GM19397 (cell line): ENCODE data around the gene KDM4D.
"Not testable (repeated sequence)": the region's sequence is repeated elsewhere in the genome, so short reads cannot be mapped to it uniquely, and the experiment has no call there.

Experiments used
- ATAC-seq: cut with Tn5 transposase; IDR thresholded peaks from one replicate; pipeline ENCODE4 v1.9.1; 2021; ENCODE audit warnings: mild to moderate bottlenecking, moderate library complexity; ENCODE audit not compliant: unreplicated experiment

The KDM4D gene

DNA sequence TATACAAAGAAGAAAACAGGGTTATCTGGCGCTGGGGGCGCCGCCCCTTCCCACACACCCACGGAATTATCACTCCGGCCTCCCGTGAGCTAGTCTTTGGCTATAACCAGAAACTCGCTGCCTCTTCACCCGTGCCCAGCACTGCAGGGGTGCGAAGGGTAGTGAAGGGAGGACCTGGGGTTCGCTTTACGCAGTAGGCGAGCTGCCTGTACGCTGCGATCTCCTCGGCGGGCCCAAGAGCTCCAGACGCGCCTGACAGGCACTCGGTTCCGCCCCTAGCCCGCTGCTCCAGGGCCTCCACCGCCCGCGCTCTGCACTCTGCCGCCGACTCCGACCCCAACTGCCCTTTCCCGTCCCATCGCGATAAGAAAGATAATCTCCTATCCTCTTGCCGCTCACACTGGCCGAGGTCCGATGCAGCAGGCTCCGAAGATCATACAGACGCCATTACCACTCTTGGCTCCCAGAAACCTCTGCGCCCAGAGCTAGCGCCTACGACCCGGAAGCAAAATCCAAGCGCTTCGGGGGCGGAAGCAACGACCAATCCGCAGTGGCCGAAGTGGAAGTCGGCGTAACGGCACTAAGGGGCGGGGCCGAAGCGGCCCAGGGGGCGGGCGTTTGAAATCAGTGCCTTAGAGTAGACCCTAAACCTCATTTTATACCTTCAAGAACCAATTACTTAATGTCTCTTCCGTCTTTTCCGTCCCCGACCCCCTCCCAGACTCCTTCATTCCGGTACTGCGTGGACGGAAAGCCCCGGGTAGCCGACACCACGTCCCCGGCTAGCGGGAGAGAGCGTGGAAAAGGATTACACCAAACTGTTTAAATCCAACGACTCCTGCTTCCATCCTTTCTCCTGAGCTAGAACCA lies at the start of gene KDM4D, which contains the start of gene CWC15:
TSS of gene KDM4D (plus strand) at position 611 of the 870 bp plus-strand sequence. CDS start 23,664 bp downstream, outside the sequence.
TSS of gene CWC15 (minus strand) at position 458 of the 870 bp plus-strand sequence. CDS start 1,371 bp downstream, outside the sequence.
- peak; percentile 100 for ATAC-seq

DNA sequence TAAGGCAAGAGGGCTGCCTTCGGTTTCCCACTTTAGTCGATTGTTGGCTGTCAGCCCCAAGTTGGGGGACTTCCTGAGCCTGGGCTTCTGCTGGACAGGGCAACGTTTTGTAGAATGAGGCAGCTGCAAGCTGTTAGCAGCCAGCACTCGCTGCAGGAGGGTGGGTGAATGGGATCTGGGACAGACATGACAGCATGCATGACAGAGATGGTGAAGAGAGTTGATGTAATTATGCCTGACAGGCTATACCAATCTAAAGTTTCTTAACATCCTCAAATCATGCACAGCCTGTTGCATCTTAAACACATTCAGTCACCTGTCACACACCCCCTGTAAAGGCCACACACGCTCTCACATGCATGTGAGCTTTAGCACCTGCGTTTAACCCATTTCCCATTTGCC lies 49.3 kb upstream of the KDM4D start:
- ATAC-seq: no peak

DNA sequence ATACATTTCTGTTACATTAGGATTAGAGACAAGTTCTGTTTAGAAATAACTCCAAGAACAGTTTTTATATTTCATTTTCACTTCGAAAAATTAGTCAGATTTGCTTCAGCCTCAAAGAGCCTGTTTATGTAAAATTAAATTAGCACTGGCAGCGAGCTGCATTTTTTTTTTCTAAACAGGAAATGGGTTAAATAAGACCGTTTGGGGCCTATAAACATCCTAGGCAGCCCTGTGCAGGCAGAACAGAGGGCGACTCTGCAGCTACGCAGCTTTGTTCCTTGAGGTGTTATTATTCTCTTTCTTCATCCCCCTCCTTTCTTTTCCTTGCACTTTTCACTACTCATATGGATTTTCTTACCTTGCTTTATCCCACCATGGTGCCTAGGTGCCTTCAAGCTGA lies 48.9 kb upstream of the KDM4D start:
- ATAC-seq: no peak

DNA sequence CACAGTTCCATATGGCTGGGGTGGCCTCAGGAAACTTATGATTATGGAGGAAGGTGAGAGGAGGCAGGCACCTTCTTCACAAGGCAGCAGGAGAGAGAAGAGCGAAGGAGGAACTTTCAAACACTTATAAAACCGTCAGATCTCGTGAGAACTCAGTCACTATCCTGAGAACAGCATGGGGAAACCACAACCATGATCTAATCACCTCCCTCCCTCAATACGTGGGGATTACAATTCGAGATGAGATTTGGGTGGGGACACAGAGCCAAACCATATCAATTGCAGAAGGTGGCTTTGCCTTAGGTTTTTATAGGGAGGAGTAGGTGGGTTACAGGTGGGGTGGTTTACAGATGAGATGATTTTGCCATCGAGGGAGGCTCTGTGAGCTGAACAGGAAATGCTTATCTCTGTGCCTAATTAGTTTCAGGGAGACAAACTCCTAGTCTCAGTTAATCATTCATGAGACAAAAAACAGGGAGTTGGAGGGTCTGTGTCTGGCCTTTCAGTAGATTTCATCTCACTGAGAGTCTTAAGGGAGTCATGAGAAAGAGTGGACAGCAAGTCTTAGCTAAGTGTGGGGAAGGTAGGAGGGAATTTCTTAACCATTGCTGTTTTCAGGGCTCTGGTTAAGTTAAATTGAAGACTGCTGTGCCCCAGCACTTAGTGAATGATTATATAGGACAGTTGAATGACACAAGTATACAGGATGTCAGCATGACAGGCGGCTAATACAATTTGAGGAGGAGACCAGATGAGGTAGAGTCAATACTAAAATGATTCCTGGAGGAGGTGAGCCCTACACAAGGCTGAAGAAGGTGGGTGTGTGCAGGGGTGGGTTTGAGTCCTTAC lies 47.9 kb upstream of the KDM4D start:
- ATAC-seq: peak; percentile 75

DNA sequence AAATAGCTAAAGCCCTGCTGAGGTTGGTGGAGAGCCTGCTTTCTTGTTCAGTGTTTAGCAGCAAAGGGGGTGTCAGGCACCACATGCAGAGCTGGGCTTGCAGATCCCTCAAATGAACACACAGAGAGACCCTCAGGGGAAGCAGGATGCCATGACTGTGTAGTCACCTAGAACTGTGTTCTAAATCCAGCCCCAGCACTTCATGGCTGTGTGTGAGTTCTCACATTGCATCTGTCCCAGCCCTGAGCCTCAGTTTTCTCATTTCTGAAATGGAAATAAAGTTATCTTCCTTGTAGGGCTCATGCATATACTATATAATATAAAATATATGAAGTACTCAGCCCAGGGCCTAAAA lies 47.3 kb upstream of the KDM4D start:
- ATAC-seq: no peak

DNA sequence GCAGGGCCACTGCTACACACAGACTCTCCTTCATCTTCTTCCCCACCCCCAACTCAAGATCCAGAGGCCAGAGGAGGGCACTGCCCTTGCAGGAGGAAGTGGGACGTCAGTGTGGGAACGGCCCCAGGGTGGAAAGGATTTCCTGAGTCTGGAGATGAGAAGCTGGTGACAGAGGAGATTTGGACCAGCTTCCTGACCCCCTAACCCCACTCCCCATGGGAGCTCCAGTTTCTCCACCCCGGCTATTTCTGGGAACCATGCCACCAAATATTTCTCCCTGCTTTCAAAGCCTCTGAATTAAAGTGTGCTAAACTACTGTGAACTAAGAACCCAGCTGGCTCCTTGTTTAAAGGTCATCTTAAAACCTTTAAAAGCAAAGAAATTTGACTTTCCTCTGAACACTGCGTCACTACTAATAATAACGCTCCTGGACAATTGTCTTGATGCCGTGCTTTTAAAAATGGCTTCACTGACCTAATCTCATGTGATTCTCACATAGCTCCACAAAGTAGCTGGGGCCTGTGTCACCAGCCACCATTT lies 46.7 kb upstream of the KDM4D start:
- no peak for ATAC-seq

DNA sequence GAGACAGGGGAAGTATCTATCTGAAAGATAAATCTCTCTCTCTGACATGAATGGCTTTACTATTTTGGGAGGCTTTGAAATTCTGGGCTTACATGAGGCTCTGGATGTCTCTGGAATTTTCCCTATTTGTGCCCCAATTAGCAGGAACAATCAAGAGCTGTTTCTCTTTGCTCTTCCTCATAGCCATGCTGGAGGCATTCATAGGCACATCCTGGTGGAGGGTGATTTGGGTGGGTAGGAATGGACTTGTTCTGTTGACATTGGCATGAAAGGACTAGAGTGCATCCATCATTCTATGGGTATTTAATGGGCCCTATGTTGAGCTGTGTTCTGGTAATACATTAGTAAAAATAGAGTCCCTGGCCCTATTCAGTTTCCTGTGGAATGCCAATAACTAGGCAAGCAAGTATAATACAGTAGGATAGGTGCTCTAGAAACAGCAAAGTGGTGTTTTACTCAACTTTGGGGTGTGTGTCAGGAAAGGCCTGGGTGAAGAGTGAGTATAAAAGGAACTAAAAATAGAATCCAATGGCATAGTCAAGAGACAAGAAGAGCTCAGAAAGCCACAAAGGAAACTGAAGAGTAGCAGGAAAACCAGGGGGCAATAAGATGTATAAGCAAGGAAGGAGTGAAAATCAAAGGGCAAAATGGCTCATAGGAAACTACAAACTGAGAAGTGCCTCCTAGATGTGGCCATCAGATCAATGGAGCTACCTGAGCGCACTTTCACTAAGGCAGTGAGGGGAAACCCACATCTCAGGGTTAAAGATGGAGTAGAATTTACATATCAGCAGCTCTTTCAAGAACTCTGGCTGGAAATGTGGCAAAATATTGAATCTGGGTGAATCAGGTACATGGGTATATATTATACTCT lies 45.2 kb upstream of the KDM4D start:
- ATAC-seq: no peak

DNA sequence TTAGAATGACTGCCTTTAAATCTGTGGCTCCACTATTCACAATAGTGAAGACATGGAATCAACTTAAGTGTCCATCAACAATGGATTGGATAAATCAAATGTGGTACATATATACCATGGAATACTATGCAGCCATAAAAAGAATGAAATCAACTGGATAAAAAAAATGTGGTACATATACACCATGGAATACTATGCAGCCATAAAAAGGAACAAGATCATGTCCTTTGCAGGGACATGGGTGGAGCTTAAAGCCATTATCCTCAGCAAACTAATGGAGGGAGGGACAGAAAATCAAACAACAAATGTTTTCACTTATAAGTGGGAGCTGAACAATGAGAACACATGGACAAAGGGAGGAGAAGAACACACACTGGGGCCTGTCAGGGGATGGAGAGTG lies 41.4 kb upstream of the KDM4D start:
- not testable (repeated sequence) for ATAC-seq

DNA sequence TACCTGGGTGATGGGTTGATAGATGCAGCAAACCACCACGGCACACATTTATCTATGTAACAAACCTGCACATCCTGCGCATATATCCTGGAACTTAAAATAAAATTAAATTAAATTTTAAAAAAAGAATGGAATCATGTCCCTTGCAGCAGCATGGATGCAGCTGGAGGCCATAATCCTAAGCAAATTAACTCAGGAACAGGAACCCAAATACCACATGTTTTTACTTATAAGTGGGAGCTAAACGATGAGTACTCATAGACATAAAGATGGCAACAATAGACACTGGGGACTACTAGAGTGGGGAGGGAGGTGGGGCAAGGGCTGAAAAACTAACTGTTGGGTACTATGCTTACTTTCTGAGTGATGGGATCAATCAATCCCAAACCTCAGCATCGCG lies 41.0 kb upstream of the KDM4D start:
- ATAC-seq: no peak

DNA sequence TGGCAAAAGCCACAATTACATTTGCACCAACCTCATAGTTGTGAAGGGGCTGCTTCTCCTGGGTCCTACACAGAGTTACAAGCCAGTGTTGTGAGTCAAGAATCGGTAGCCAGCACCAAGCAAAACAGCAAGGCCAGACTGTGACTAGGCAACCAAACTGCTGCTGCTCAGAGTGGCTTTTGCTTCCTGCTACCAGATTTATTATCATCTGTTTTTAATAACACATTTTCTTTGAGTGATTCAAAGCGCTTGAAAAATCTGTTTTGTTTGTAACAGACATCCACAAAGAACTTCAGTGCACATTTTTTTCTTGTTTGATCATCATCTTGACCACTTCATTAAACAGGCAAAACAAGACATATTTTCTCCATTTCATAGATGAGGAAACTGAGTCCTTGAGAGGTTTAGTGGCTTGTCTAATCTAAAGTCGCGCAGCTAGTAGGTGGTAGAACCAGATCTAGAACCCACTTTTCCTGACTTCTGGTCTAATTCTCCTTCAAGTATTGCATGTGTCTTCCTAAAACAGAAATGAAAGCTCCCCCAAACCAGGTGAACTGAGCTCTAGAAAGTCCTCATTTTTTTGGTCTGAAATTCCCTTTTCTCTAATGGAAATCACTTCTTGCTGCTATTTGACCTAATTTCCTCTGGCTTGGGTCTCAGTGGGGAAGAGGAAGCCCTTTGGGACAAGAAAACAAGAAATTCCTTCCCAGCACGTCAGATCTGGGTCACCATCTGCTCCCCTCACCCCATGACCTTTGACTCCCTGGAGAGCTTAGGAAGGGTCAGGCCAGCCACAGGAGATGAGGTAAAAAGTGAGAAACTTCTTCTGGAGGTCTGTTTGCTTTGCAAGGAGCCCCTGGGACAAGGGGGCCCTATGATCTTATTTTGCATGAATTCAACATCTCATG lies 40.0 kb upstream of the KDM4D start:
- no peak for ATAC-seq

DNA sequence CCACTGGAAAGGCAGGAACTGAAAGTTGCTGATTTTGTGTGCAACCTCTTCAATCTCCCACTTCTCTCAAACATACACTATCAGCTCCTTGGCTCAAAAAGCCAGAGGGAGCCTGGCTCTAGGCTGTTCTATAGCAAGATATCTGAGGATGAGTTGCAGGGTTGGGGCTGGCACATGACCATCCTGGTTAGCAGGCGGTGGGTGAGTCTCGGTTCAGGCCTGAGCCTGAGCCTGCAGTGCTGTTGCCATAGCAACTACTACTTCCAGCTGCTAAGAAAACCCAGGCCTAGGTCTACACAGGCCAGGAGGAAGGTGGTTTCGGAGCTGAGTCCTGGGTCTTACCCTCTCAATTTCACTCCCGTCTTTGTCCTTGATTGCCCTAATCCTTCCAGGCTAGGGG lies 39.1 kb upstream of the KDM4D start:
- no peak for ATAC-seq

DNA sequence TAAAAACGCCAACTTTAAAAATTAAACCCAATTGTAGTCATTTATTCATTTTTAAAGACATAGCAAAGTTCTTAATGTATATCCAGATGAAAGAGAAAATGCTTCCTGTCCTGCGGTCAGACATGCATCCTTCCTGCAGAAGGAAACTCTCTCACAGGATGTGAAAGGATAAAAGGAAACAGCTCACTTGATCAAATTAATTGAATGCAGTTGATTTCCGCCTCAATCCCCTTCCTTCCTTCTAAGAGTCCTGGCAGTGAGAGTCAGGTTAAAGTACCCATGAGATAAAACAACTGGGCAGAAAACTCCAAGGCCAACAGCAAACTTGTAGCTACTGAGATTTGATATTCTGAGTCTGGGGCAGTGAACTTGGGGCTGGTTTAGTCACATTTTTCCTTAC lies 38.7 kb upstream of the KDM4D start:
- ATAC-seq: no peak

DNA sequence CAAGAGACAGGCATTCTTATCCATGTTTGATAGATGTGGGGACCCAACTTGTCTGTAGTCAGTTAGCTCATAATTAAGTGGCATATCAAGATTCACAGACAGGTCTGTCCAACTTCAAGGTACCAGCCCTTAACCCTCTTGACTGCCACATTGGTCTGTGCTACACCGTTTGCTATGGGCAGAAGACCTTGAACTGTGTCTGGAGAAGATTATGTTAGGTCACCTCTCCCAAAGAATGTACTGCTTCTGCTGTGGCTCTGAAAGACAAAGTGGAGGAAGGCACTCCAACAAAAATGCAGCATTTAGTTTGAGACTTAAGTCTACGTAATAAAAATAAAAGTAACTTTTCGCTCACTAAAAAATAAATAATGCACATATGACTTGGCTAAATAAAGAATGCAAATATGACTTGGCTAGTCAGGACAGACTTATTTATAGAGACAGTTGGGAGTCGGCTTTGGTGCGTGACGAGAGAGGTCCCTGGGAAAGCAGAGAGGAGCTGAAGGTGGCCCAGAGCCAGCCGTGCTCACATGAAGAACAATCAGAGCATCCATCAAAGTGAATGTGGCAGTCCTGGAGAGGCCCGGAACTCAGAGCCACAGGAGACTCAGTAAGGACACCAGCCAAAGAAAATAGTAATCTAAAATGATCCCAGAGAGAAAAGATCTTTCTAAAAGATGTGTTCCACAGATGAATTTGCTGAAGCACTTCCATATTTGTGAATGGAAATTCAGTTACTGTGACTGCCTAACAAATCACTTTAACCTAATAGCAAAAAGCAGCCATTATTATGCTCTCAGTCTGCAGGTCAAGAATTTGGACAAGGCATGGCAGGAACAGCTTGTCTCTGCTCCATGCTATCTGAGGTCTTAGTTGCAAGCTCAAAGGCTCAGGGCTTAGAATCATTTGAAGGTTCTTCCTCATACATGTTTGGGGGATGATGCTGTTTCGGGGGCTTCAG lies 35.1 kb upstream of the KDM4D start:
- no peak for ATAC-seq

DNA sequence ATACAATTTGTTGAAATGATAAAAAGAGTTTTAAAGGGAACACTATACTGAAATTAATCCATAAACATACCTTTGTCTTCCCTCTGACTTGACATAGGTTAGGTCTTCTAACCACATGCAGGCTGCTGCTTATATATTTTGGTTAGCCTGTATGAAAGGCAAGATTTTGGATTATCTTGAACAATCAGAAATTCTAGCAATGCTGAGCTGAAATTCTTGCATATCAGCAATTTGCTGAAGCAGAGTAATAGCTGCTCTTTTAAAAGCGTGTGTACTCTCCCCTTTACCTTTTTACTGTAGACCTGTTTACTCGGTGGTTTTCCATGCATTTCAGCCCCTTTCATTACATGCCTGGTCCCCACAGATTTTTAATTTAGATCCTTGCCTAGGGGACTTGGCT lies 34.2 kb upstream of the KDM4D start:
- no peak for ATAC-seq

DNA sequence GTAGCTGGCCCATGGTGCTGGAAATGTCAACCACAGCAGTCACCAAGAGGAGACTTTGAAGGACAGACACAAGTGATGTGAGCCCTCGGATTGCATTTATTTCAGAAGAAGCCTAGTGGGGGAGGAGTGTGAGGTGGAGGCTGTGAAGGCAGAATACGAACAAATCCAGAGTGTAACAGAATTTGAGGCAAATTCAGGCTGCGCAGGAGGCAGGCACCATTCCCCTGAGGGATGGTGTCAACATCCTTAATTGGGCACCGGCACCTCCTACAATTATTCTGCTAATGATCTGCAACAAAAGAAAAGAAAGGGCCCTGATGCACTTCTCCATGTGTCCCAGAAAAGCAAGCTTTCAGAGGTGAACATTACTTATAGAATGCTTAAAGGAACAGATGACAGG lies 32.4 kb upstream of the KDM4D start:
- no peak for ATAC-seq

DNA sequence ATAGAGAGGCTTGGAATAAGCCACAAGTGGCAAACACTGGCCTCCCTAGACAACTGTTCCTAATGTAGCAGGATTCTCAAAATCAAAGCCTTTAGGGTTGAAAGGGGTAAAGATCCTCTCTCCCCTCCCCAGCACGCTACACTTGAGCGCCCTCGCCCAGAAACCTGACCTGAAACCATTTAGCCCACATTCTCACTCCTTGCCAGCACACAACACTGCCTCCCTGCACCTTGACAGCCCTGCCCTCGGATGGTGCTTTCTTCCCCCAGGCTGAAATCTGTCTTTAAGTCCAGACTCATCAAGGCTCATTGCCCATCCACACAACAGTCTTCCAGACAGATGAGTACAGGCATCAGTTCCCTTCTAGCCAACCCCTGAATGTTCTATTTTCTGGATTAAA lies 26.7 kb upstream of the KDM4D start:
- ATAC-seq: peak; percentile 53

DNA sequence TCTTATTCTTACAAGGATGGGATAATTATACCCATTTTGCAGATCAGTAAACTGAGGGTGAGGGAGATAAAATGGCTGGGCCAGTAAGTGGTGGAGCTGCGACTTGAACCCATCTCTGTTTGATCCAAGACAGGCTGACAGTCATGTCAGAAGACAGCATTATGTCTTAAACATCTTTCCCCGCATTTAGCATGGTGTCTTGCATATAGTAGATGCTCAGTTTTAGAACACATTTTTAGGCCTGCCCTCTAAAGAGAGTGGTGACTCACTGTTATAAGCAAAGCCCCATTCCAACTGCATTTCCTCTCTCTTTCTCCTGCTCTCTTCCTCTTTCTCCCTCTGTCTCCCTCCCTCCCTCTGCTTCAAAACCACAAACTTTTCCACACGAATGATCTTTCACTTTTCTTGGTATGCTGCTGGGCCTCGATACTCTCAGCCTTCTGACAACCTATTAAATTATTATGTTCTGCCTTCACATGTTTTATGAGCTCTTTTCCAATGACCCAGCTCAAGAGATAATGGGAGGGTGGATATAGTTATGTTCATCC lies 25.4 kb upstream of the KDM4D start:
- ATAC-seq: no peak

DNA sequence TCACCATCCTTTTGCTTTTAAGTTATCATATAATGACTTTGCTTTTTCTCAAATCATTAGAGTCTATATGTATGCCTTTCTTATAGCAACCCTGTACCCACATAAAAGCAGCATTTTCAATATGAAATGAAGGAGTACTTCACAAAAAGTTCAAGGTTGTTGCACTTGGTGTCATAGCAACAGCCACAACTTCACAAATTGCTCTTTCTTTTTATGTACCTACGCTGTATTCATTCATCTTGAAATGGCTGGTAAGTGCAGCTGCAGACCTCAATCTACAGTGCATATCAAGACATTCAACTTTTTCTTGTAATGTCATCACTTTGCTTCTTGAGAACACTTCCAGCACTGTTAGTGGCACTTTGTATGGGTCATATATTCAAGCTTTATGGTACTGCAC lies 18.8 kb upstream of the KDM4D start:
- no peak for ATAC-seq
